ENCODE data around the gene TMPRSS4. TPM values are rescaled to one million over a fixed set of nuclear protein-coding genes. Genes with fewer than 3 reads are reported as not detected.
A peak's percentile ranks its signal among the peaks of the same experiment; 100 is the strongest.

The TMPRSS4 gene
- total RNA-seq, 1 experiment from 2014 or later = 99.9 TPM

GRCh38 chr11:118167906-118168305 lies 91.0 kb downstream of the TMPRSS4 start:
- DNase-seq = no peak
- CTCF ChIA-PET = no interaction called here
- Mint-ChIP-seq H3K27ac (ENCODE audit: unreplicated experiment) (no peak overlapping the region), H3K36me3 (ENCODE audit: insufficient read depth, unreplicated experiment) (no peaks in the 10 kb centered on the region), H3K9me3 (ENCODE audit: low read depth, unreplicated experiment) (no peaks in the 10 kb centered on the region), H3K4me1 (ENCODE audit: low read depth, unreplicated experiment) (no peaks in the 10 kb centered on the region), H3K4me3 (ENCODE audit: low read depth, unreplicated experiment) (no peak overlapping the region), H3K27me3 (ENCODE audit: unreplicated experiment) (peaks cover 61% of the 10 kb centered on the region)
- intact Hi-C loops (cut with micrococcal nuclease; ENCODE audit: unreplicated experiment) = no loop called here
- TF ChIP-seq CTCF (IDR thresholded peaks at IDR 0.05; ENCODE audit: unreplicated experiment) = no peak
- BruUV-seq (replicated peaks) = no TSS peak

GRCh38 chr11:118168316-118168715 lies 91.4 kb downstream of the TMPRSS4 start:
- intact Hi-C loops (cut with micrococcal nuclease; ENCODE audit: unreplicated experiment) = no loop called here
- Mint-ChIP-seq H3K36me3 (ENCODE audit: insufficient read depth, unreplicated experiment) (no peaks in the 10 kb centered on the region), H3K4me3 (ENCODE audit: low read depth, unreplicated experiment) (no peak overlapping the region), H3K27me3 (ENCODE audit: unreplicated experiment) (peaks cover 61% of the 10 kb centered on the region), H3K4me1 (ENCODE audit: low read depth, unreplicated experiment) (no peaks in the 10 kb centered on the region), H3K27ac (ENCODE audit: unreplicated experiment) (no peak overlapping the region), H3K9me3 (ENCODE audit: low read depth, unreplicated experiment) (no peaks in the 10 kb centered on the region)
- BruUV-seq (replicated peaks) = no TSS peak
- CTCF ChIA-PET = no interaction called here
- no peak for DNase-seq
- TF ChIP-seq CTCF (IDR thresholded peaks at IDR 0.05; ENCODE audit: unreplicated experiment) = no peak

GRCh38 chr11:118168751-118169150 lies 91.9 kb downstream of the TMPRSS4 start:
- Mint-ChIP-seq H3K9me3 (ENCODE audit: low read depth, unreplicated experiment) (no peaks in the 10 kb centered on the region), H3K4me3 (ENCODE audit: low read depth, unreplicated experiment) (no peak overlapping the region), H3K4me1 (ENCODE audit: low read depth, unreplicated experiment) (no peaks in the 10 kb centered on the region), H3K36me3 (ENCODE audit: insufficient read depth, unreplicated experiment) (no peaks in the 10 kb centered on the region), H3K27ac (ENCODE audit: unreplicated experiment) (no peak overlapping the region), H3K27me3 (ENCODE audit: unreplicated experiment) (peaks cover 61% of the 10 kb centered on the region)
- DNase-seq = peak; percentile 31
- no peak for TF ChIP-seq CTCF (IDR thresholded peaks at IDR 0.05; ENCODE audit: unreplicated experiment)
- intact Hi-C loops (cut with micrococcal nuclease; ENCODE audit: unreplicated experiment) = no loop called here
- CTCF ChIA-PET = no interaction called here
- no TSS peak for BruUV-seq (replicated peaks)

- BruUV-seq (replicated peaks) = no TSS peak
- H3K36me3 Mint-ChIP-seq (ENCODE audit: insufficient read depth, unreplicated experiment) = no peaks in the 10 kb centered on the region
- H3K4me1 Mint-ChIP-seq (ENCODE audit: low read depth, unreplicated experiment) = peaks cover 3% of the 10 kb centered on the region
- DNase-seq = no peak
- no peak overlapping the region for H3K27ac Mint-ChIP-seq (ENCODE audit: unreplicated experiment)
- intact Hi-C loops (cut with micrococcal nuclease; ENCODE audit: unreplicated experiment) = no loop called here
- H3K9me3 Mint-ChIP-seq (ENCODE audit: low read depth, unreplicated experiment) = no peaks in the 10 kb centered on the region
- H3K27me3 Mint-ChIP-seq (ENCODE audit: unreplicated experiment) = peaks cover 53% of the 10 kb centered on the region
- CTCF ChIA-PET = interaction anchor here (0.6 kb wide), 1 partner anchor 140 kb away, joined by 4 read pairs; no protein-coding TSS in a partner anchor
- H3K4me3 Mint-ChIP-seq (ENCODE audit: low read depth, unreplicated experiment) = no peak overlapping the region
- no peak for TF ChIP-seq CTCF (IDR thresholded peaks at IDR 0.05; ENCODE audit: unreplicated experiment)
These were observed 92.6 kb downstream of the TMPRSS4 start for GRCh38 chr11:118169300-118170140.
